HPDE6-E6E7 (cell line): ENCODE measurements around the gene CDKN1A.
"Not testable (repeated sequence)": the region's sequence is repeated elsewhere in the genome, so short reads cannot be mapped to it uniquely, and the experiment has no call there.

Experiments
- DNase-seq: peaks from one replicate; pipeline ENCODE4 v3.0.0; 2011; ENCODE audit warnings: missing footprints; ENCODE audit errors: extremely low spot score

CDKN1A gene

DNA sequence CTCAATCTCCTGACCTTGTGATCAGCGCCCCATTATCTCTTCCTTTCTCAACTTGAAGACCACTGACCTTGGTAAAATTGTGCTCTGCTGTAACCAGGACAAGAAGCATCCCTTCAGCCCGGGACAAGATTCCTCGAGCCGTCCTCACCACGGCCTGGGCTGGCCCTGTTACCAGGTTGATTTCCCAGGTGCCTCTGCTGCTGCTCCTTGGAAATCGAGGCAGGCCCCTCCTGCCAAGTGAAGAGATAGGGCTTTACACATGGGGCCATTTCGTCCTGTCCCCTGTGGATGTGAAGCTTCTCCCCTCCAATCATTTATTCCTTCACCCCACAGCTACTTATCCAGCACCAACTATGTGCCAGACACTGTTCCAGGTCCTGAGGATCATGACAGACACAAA is 40.6 kb downstream of the CDKN1A start:
- DNase-seq = no peak

DNA sequence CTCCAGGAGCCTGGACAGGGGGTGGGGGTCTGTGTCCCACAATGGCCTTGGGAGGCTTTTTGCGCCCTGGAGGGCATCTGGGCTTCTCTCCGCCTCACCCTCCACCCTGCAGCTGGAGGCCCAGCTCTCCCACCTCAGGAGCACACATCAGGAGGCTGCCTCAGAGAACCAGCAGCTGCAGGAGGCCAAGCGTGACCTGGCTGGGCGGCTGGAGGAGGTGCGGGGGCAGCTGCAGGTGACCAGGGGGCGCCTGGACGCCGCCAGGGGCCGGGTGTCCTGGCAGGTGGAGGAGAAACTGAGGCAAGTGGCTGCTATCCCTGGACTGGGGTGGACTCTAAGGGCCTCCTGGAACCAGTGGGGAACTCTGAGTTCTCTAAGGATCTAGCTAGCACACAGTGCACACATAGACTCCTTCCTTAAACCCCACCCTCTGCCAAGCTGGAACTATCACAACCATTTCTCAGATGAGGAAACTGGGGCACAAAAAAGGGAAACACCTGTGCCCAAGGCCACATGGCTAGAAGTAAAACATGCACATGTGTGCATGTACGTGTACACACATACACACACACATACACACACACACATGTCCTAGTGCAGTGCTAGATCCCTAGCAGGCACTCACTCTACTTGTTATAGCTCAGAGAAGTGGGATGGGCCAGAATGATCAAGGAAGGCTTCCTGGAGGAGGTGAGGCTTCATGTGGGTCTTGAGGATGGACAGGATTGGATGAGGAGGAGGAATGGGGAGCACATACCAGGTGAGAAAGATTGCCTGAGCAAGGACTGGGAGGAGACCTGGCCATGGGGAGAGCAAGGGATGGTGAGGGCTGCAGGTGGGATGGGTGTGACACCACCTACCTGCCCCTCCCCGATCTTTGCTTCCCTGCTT is 42.0 kb downstream of the CDKN1A start:
- no peak for DNase-seq

DNA sequence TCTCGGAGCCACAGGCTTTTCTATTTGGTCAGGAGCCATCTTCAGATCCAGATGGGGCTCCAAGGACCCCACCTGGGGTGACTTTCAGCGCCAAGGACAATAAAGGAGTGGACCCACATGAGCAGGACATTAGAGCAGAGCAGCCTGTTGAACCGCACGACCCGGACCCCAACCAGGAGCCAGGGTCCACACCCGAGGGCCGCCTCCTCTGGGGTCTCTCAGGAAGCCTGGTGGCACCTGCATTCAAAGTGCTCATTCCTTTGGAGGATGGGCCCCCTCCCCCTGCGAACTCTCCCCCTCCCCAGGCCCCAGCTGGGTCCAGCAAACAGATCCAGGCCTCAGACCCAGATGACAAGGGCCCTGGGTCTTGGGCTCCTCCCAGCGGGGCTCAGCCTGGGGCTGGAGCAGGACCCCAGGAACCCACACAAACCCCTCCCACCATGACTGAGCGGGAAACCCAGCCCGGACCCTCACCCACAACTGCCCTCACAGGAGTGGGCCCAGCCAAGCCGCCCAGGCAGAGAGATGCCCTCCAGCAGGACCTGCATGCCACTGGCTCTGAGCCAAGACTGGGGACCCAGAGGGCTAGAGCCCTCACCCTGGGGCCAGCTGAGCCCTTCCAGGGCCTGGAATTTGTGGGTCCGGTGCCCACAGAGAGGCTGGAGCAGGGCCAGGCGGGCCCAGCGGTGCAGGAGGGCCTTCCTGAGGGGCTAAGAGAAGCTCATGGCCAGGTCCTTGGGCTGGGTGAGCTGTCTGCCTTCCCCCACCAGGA is 43.0 kb downstream of the CDKN1A start:
- no peak for DNase-seq

DNA sequence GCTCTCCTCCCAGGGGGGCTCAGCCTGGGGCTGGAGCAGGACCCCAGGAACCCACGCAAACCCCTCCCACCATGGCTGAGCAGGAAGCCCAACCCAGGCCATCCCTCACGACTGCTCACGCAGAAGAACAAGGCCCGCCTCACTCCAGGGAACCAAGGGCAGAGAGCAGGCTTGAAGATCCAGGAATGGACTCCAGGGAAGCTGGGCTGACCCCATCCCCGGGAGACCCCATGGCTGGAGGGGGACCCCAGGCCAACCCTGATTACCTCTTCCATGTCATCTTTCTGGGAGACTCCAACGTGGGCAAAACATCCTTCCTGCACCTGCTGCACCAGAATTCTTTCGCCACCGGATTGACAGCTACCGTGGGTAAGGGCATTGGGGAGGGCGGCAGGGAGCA is 43.9 kb downstream of the CDKN1A start:
- no peak for DNase-seq

DNA sequence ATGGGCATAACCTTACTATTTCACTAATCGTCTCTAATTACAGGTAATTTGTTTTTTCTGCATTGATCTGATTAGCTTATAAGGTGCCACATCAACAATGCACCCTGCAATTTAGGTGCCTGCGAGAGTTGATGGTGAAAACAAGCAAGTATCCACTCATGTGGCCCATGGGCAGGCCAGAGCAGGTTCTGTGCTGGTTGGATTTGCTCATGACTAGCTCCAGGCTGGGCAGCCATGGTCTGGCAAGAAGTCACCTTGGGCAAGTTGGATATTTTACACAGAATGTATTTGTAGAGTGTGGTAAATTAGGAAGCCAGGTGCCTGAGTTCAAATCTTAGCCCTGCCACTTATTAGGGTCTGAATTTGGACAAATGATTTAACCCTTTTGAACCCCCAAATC is 44.4 kb downstream of the CDKN1A start:
- DNase-seq = no peak

DNA sequence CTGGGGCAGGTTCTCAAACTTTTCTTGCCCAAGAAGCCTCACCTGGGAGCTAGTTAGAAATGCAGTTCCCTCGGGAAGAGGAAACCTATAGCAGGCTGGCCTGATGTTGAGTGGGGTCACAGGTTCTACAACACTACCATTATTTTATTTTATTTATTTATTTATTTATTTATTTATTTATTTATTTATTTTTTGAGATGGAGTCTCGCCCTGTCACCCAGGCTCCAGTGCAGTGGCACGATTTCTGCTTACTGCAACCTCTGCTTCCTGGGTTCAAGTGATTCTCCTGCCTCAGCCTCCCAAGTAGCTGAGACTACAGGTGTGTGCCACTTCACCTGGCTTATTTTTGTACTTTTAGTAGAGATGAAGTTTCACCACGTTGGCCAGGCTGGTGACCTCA is 45.5 kb downstream of the CDKN1A start:
- not testable (repeated sequence) for DNase-seq

DNA sequence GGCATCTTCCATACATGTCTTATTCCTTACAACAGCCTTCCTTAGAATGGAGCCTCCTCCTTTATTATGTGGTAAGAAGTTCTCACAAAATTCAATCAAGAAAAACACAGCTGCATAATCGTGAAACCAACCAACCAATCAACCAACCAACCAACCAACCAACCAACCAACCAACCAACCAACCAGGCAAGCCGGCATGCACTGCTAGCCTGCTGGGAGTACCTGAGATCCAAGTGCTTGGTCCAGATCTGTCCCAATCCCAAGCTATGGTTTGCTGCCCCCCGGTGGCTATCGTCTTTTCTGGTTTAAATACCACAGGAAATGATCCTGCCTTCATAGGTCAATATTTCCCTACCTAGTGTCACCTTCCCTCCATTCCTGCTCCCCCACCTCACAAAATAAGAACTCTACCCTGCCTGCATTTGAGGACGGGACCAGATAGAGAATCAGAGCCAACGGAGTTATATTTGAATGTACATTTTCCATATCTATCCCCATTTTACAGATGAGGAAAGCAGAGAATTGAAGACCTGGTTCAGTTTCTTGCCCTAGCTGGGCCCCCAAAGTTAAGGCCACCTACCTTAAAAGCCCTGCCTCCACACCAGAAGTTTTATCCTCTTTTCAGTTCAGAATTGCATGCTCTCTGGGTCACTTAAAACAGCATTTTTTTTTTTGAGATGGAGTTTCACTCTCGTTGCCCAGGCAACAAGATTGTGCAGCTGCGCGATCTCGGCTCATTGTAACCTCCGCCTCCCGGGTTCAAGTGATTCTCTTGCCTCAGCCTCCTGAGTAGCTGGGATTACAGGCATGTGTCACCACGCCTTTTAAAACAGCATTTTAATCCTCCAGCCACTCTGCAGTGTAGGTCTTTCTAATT is 46.2 kb downstream of the CDKN1A start:
- peak; percentile 74 for DNase-seq

DNA sequence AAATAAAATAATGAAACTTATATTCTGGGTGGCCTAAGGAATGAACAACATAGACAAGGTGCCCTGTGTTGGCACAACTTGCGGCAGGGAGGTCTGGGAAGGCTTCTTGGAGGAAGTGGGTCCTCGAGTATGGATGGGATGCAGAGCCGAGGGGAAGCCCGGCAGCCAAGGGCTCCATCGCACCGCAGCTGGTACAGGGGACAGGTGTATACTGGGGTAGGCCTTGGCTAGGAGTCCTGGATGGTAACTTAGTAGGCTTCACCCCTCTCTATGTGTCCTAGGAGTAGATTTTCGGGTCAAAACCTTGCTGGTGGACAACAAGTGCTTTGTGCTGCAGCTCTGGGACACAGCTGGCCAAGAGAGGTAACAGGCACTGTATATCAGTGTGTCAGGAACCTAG is 47.1 kb downstream of the CDKN1A start:
- no peak for DNase-seq

DNA sequence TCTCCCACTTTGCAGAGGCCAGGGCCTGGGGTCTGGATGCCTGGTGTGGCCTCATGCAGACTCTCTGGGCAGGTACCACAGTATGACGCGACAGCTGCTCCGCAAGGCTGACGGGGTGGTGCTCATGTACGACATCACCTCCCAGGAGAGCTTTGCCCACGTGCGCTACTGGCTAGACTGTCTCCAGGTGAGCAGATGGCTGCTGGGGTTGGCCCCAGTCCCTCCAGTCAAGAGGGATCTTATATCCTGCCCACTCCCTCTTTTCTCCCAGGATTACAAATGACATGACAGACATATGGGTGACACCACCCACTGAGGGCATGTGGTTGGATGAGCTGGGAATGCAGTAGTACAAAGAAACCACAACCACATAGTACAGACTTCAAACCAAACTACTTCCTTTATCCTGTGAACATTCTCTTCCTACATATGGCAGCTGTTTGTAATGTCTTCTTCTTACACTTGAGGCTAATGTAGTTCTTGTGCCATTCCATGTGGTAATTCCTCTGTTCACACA is 49.0 kb downstream of the CDKN1A start:
- no peak for DNase-seq

DNA sequence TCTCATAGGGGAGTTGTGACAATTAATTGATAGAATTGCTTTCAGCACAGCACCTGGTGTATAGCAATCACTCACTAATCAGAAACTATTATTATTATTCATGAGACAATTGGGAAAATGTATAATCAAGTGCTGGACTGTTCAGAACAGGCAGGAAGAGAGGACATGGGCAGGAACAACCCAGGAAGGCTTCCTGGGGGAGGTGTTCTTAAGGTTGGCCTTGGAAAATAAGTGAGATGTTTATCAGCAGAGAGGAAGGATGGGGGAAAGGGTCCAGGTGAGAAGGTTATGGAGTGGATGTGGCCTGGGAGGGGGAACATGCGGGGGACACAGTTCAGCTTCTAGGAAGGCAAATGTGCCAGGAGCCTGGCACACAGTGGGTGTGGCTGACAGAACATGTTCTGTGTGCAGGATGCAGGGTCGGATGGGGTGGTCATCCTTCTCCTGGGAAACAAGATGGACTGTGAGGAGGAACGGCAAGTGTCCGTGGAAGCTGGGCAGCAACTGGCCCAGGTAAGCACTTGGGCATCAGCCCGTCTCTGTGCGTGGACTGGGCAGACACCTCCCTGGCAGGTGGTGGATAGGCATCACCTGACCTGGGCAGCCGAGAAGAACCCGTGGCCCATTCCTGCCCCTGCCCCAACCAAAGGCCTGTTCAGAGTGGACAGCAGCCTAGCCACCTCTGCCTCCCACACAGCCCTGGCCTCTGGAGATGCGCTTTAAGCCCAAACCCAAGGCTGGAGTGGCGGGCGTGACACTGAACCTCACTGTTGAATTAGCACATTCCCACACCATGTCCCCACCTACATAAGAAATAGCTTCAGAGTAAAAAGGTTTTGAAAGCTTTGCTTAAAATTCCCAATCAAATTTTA is 50.0 kb downstream of the CDKN1A start:
- no peak for DNase-seq

DNA sequence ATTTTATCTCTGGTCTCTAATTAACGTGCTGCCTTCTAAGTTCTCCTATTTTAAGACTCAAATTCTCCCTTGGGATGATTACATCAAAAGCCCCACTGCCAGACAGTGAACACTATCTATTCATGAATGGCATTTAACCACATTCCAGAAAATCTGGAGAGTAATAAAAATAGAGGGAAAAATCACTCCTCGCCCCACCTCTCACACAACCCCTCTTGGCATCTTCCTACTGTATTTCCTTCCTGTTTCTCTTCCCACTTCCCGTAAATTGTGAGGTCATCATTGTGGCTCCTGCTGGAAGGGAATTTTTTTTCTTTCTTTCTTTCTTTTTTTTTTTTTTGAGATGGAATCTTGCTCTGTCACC is 50.6 kb downstream of the CDKN1A start:
- no peak for DNase-seq

DNA sequence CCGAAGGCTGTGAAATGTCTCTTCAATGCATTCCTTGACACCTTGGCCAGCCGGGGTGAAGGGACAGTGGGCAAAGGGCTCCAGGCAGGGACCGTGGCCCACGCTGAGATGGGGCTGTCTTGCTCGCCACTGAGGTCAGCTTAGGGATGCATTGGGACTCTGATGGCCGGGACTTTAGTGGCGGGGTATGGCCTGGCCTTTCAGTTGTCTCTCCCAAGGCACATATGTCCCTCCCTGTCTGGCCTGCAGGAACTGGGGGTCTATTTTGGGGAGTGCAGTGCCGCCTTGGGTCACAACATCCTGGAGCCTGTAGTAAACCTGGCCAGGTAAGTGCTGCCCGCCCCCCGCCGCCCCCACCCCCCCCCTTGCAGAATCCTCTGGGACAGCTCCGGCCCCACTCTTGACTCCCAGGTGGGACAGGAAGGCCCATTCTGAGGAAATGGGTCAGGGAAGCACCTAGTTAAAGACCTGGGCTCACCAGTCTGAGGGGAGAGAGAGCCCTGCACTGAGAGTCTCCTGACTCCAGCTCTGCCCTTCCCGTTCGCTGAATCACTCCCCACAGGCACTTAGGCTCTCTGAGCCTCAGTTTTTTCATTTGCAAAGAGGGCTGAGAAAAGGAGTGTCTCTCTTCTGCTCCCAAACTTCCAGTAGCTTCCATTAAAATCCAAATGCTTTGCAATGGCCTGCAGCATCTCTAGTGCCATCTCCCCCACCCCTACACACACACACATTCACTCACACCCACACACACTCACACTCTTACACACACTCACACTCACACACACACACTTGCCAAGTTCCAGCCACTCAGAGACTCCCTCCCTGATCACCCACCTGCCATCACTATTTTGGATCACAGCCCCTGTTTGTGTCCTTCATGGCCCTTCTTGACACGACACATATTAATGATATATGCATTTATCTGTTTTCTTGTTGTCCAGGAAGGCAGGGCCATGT is 52.2 kb downstream of the CDKN1A start:
- DNase-seq = no peak

DNA sequence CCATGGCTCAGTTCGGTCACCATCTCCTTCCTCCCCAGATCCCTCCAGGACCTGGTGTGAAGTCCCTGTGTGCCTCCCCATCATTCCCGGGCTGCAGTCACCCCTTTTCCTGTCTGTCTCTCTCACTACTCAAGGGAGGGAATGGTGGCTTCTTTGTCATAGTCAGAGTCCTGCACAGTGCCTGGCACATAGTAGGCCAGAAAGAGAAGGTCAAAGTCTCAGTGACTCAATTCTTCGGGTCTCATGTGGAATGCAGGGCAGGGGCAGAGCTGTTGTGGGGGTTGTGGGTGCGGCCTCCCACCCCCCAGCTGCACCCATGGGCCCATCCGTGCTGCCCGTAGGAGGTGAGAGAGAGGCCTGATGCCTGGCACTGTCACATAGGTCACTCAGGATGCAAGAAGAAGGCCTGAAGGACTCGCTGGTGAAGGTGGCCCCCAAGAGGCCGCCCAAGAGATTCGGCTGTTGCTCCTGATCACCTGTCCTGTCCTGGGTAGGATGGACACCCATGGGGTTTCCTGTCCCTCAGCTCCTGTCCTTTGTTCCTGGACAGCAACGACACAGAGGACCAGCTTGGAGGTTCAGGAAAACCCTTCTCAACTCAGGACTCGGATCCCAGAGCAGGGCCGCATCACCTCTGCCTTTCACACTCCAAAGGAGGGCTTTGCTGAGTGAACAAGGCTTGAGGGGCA is 53.3 kb downstream of the CDKN1A start:
- DNase-seq = no peak

DNA sequence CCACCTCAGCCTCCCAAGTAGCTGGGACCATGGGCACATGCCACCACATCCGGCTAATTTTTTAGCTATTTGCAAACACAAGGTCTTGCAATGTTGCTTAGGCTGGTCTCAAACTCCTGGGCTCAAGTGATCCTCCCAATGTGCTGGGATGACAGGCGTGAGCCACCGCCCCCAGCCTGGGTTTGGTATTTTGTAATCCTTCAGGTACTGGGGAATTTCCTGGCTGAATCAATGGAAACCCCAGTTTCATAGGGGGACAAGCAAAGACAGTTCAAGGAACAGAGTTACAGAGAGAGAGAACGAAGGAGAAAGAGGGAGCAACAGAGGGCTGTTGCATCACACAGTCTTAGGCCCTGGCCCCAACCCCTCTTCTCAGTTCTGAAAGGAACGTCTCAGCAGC is 54.8 kb downstream of the CDKN1A start:
- no peak for DNase-seq

DNA sequence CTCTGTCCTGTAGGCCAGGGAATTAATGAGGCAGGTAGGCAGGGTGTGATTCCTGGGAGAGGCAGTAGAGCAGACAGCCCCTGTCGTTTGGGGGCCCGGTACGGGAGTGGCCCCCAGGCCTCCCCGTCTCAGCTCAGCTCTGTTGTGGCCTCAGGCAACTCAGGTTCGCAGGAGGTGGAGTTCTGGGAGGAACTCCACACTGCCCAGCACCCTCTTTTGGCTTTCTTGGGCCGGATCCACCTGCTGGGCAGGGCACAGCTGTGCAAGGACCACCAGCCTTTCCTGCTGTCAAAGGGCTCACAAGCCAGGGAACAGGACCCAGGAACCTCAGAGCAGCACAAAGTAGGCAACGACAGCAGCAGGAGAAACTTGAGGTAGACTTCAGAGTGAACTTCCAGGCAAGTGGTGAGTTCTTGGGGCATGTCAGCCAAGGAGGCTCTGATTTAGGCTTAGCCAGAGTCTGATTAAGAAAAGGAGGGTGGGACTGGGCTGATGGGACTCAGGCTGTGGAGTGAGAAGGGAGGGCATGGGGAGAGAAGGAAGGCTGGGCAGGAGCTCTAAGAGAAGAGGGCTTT is 56.1 kb downstream of the CDKN1A start:
- no peak for DNase-seq

DNA sequence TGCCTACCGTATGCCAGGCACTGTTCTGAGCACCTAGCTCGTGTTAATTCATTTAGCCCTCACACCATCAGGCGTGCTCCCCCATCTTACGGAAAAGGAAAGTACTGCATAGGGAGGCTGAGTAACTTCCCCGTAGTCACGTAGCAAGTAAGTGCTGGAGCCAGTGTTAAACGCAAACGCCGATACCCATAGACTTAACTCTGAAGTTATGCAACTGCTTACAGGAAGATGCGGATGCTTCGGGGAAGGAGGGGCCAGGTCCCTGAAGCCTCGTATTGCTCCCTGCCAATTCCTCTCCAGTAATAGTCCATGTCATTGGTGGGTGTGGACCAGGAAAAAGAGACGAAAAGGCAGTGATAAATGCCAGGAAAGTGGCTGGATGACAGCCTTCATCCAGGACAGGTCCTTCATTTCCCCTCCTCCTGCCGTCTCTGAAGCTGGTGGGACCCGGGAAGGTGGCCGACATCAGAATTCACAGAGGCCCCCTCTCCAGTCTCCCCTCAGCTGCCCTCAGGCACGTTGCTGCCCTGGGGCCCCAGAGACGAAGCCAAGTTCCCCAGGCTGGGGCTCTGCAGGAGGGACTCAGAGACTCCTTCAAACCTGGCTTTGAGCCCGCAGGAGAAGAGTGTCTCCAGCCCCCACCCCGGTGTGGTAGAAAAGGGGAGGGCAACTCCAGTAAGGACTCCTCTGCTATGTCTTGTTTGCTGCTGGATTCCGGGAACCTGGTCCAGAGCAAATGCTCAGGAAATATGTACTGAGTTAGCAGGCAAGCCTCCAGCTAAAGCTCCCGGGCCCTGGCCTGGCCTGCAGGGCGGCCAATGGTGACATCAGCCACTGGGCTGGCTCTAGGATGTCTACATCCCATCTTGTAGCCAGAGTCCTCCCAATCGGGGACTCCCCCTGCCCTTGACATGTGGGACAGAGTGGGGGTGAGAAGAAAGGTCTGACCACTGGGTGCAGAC is 56.9 kb downstream of the CDKN1A start:
- DNase-seq = no peak
